Erythroblast (primary cell): Measurements from ENCODE around the gene DUSP10.

ENCODE experiments used
- GATA1 ChIP-seq: IDR thresholded peaks from 2 replicates; pipeline ENCODE4 v1.6.1; 2011; ENCODE audit warnings: low read depth, mild to moderate bottlenecking, control low read depth, low read length, moderate library complexity
- POLR2A ChIP-seq: IDR thresholded peaks from 2 replicates; pipeline ENCODE4 v1.6.1; 2011; ENCODE audit warnings: mild to moderate bottlenecking, low read length

DNA sequence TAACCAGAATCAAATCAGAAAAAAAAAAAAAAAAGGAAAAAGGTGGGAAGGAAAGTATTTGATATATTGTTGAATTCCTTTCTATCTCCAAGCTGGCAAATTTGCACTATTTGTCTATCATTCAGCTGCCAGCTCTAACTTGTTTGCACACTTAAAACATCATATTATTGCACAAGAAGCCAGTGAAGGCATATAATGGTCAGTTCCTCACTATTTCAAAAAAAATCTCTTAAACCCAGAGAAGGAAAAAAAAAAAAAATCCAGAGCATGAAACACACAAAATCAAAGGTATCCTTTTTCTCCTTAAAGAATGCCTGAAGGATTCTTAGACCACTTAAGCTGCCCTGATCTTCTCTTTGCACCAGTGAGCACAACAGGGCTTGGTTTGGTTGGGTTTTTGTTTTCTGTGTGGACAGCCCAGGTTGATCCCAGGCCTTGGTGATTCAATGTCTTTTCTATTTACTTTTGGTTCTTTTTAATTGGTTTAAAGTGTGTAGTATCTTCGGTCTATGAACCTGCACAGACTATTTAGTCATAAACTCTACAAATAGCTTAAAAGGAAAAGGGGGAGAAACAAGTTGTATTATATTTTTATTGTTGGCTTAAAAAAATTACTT is 40.2 kb downstream of the DUSP10 start:
- TF ChIP-seq POLR2A (no peak), GATA1 (no peak)
